ENCODE measurements around the gene ACSL1.

ACSL1 gene

GRCh38 chr4:184706453-184706852 lies 119.3 kb downstream of the ACSL1 start:
- no peak for DNase-seq

GRCh38 chr4:184705692-184706091 lies 120.1 kb downstream of the ACSL1 start:
- no peak for DNase-seq

All from hematopoietic multipotent progenitor cell treated with erythropoietin and hydrocortisone succinate and interleukin-3 and kit ligand, for 4 days (in vitro differentiated cells).